PC-9 (cell line): Measurements from ENCODE around the gene SLC30A1. TPM values are rescaled to one million over a fixed set of nuclear protein-coding genes. Genes with fewer than 3 reads are reported as not detected.

Experiments used
- BruUV-seq: library from RNA; stranded (reverse); fragments of 400-500 nt; replicated peaks from 2 replicates; lab custom pipeline; 2021; lab: Mats Ljungman, UMichigan
- CTCF ChIA-PET: fragments of 300-600 bp; sonication (Branson Sonifier 250); formaldehyde crosslinking; loops from one replicate; lab custom pipeline; 2022; ENCODE audit warnings: antibody characterized with exemption; lab: Charles Lee
- POLR2A ChIA-PET: fragments of 300-600 bp; sonication (Branson Sonifier 250); formaldehyde crosslinking; loops from one replicate; lab custom pipeline; 2022; ENCODE audit warnings: antibody characterized with exemption; ENCODE audit not compliant: unreplicated experiment; lab: Charles Lee
- DNase-seq, 2 experiments: peaks; one replicate each; pipeline versions ENCODE4 v3.0.0 to v3.0.0-alpha.2; 2015 to 2022; ENCODE audit warnings: mixed read lengths in 1 of 2
- H2AFZ ChIP-seq: fragments of 200-600 bp; sonication (generic); 2 replicates; pipeline ENCODE4 v1.8.1; 2017; ENCODE audit warnings: antibody characterized with exemption
- H3F3A ChIP-seq: fragments of 200-600 bp; sonication (generic); 2 replicates; pipeline ENCODE4 v1.8.1; 2017; ENCODE audit warnings: antibody characterized with exemption, mild to moderate bottlenecking, low read depth; ENCODE audit not compliant: insufficient read depth
- H3K27ac ChIP-seq: fragments of 200-600 bp; sonication (generic); 2 replicates; pipeline ENCODE4 v1.6.1; 2016; ENCODE audit warnings: mixed run types
- H3K27me3 ChIP-seq: fragments of 200-600 bp; sonication (generic); 2 replicates; pipeline ENCODE4 v1.6.1; 2016; ENCODE audit warnings: low read depth, mixed run types; ENCODE audit not compliant: insufficient read depth
- H3K36me3 ChIP-seq: fragments of 200-600 bp; sonication (generic); 2 replicates; pipeline ENCODE4 v1.6.1; 2016; ENCODE audit warnings: low read depth, mixed run types
- H3K4me1 ChIP-seq: fragments of 200-600 bp; sonication (generic); replicated peaks from 2 replicates; pipeline ENCODE4 v1.6.1; 2016; ENCODE audit warnings: mixed run types; ENCODE audit not compliant: insufficient read depth
- H3K4me2 ChIP-seq: fragments of 200-600 bp; sonication (generic); 2 replicates; pipeline ENCODE4 v1.6.1; 2017; ENCODE audit warnings: mixed run types
- H3K4me3 ChIP-seq: fragments of 200-600 bp; sonication (generic); 2 replicates; pipeline ENCODE4 v1.6.1; 2016; ENCODE audit warnings: mixed run types
- H3K79me2 ChIP-seq: fragments of 200-600 bp; sonication (generic); 2 replicates; pipeline ENCODE4 v1.6.1; 2017; ENCODE audit warnings: low read depth, mixed run types
- H3K9me2 ChIP-seq: fragments of 200-600 bp; sonication (generic); 2 replicates; pipeline ENCODE4 v1.8.1; 2017; ENCODE audit warnings: mild to moderate bottlenecking; ENCODE audit not compliant: insufficient read depth
- H3K9me3 ChIP-seq: fragments of 200-600 bp; sonication (generic); 2 replicates; pipeline ENCODE4 v1.8.1; 2016; ENCODE audit warnings: low read depth; ENCODE audit not compliant: insufficient read depth
- H4K20me1 ChIP-seq: fragments of 200-600 bp; sonication (generic); 2 replicates; pipeline ENCODE4 v1.8.1; 2017; ENCODE audit not compliant: insufficient read depth
- EZH2 ChIP-seq: fragments of 200-600 bp; sonication (generic); IDR thresholded peaks from 2 replicates; pipeline ENCODE4 v1.8.0; 2017; ENCODE audit warnings: antibody characterized with exemption, low read depth
- intact Hi-C: fragments of 100-400 bp; cut with micrococcal nuclease; formaldehyde crosslinking; loops from one replicate; pipeline ENCODE4 v1.10.0; 2022; ENCODE audit not compliant: unreplicated experiment
- total RNA-seq: library from RNA; stranded (reverse); gene quantifications from 2 replicates; pipeline ENCODE4 v1.2.3, GENCODE V29; 2021
- TF ChIP-seq, protein P1 (sequence below): fragments of 200-600 bp; sonication (generic); conservative IDR thresholded peaks from 2 replicates; pipeline ENCODE4 v1.6.1; 2017; ENCODE audit warnings: mixed run types, antibody characterized with exemption, mild to moderate bottlenecking, moderate library complexity

The SLC30A1 gene
- total RNA-seq, 1 experiment from 2014 or later, result 27.6 TPM

DNA sequence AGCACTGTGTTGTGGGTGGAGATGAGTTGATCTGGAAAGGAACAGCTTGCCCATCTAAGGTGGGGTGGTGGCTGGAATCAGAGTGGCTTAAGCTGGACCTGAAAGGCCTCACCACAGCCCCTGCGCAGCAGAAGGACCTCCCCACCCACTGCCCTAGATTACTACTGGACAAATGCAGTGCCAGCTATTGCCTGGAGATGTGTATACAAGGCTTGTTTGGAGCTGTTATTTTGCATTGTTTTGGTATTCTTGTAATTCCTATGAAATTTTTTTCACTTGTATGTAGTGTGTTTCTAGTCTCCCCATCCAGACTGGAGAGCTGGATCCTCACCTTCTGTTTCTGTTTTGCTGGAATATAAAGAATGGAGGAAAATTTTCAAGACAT is 1.3 kb upstream of the SLC30A1 start:
- no peak overlapping the region for H3K27ac ChIP-seq
- peaks cover 36% of the 10 kb centered on the region for H3K79me2 ChIP-seq
- TF ChIP-seq, protein P1, sequence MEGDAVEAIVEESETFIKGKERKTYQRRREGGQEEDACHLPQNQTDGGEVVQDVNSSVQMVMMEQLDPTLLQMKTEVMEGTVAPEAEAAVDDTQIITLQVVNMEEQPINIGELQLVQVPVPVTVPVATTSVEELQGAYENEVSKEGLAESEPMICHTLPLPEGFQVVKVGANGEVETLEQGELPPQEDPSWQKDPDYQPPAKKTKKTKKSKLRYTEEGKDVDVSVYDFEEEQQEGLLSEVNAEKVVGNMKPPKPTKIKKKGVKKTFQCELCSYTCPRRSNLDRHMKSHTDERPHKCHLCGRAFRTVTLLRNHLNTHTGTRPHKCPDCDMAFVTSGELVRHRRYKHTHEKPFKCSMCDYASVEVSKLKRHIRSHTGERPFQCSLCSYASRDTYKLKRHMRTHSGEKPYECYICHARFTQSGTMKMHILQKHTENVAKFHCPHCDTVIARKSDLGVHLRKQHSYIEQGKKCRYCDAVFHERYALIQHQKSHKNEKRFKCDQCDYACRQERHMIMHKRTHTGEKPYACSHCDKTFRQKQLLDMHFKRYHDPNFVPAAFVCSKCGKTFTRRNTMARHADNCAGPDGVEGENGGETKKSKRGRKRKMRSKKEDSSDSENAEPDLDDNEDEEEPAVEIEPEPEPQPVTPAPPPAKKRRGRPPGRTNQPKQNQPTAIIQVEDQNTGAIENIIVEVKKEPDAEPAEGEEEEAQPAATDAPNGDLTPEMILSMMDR, result no peak
- TF ChIP-seq EZH2, result no peak
- BruUV-seq, result no TSS peak
- H3K4me2 ChIP-seq, result peak overlapping the region; percentile 84
- H3K36me3 ChIP-seq, result peaks cover 7% of the 10 kb centered on the region; the same call in 1 of the 2 replicates
- H3K9me3 ChIP-seq, result no peaks in the 10 kb centered on the region
- no peaks in the 10 kb centered on the region for H3K27me3 ChIP-seq
- intact Hi-C loops, result no loop called here
- H3F3A ChIP-seq, result peaks cover 9% of the 10 kb centered on the region; the same call in 1 of the 2 replicates
- H4K20me1 ChIP-seq, result peaks cover 7% of the 10 kb centered on the region; the same call in 1 of the 2 replicates
- peak overlapping the region; percentile 77; the same call in 1 of the 2 replicates for H3K4me3 ChIP-seq
- H2AFZ ChIP-seq, result no peak overlapping the region
- peaks cover 21% of the 10 kb centered on the region for H3K4me1 ChIP-seq
- POLR2A ChIA-PET, result interaction anchor here (0.7 to 0.8 kb wide), 2 partner anchors 64 to 1346 kb away, joined by 3 read pairs; no protein-coding TSS in a partner anchor
- CTCF ChIA-PET, result no interaction called here
- no peaks in the 10 kb centered on the region for H3K9me2 ChIP-seq
- DNase-seq, result no peak

DNA sequence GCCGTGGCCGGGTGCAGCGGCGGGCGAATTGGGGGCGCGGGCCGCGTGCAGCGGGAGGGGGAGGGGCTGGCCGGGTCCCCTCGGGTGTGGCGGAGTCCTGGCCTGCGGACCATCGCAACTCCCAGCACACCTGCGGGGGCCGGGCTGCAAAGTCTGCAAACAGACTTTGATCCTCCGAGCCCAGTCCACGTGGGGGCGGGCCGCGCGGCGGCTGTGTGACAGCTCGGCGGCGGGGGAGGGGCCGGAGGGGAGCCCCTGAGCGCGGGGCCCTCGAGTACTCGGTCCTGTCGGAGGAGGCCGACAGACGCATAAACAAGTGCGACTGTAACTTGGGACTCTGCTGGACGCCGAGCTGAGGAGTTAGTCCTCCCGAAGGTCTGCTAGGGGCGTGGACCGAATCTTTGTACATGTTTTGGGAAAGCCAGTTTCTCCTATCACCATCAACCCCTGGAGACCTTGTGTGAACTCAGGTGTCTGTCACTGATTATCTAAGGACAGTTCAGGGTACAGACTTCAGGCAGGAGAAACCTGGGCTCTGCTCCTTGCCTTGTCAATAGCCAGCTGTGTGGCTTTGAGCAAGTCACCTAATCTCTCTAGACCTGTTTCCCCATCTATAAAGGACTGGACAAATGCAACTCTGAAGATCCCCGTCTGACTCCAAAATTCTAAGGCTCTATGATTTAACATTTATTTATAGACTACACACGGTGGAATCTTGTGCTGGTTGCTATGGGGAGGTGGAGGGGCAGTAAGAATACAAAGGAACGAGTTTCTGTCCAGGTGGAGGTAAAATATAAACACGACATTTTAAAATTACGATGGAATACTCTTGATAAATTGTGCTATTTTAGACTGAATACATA is 710 bp upstream of the SLC30A1 start:
- Histone ChIP-seq H2AFZ (peak overlapping the region; percentile 29; the same call in 1 of the 2 replicates), H3K79me2 (peaks cover 42% of the 10 kb centered on the region), H3K4me2 (peak overlapping the region; percentile 84), H3F3A (peaks cover 11% of the 10 kb centered on the region; the same call in 1 of the 2 replicates), H3K9me3 (no peaks in the 10 kb centered on the region), H3K4me1 (peaks cover 27% of the 10 kb centered on the region), H3K9me2 (no peaks in the 10 kb centered on the region), H4K20me1 (peaks cover 7% of the 10 kb centered on the region; the same call in 1 of the 2 replicates), H3K4me3 (peak overlapping the region; percentile 77), H3K27ac (no peak overlapping the region), H3K27me3 (no peaks in the 10 kb centered on the region), H3K36me3 (peaks cover 13% of the 10 kb centered on the region)
- intact Hi-C loops, result loop anchor here (1.0 to 10.0 kb wide), 10 partner anchors 24 to 705 kb away; partner anchors contain the start of genes PPP2R5A and TRAF5
- DNase-seq, result peak; percentile 57 to 79
- TF ChIP-seq, protein P1, result no peak
- no peak for TF ChIP-seq EZH2
- TSS peak; percentile 44 for BruUV-seq
- POLR2A ChIA-PET, result interaction anchor here (0.5 to 1.1 kb wide), 6 partner anchors 13 to 1346 kb away, joined by 3 to 13 read pairs (median 6); no protein-coding TSS in a partner anchor
- CTCF ChIA-PET, result no interaction called here

DNA sequence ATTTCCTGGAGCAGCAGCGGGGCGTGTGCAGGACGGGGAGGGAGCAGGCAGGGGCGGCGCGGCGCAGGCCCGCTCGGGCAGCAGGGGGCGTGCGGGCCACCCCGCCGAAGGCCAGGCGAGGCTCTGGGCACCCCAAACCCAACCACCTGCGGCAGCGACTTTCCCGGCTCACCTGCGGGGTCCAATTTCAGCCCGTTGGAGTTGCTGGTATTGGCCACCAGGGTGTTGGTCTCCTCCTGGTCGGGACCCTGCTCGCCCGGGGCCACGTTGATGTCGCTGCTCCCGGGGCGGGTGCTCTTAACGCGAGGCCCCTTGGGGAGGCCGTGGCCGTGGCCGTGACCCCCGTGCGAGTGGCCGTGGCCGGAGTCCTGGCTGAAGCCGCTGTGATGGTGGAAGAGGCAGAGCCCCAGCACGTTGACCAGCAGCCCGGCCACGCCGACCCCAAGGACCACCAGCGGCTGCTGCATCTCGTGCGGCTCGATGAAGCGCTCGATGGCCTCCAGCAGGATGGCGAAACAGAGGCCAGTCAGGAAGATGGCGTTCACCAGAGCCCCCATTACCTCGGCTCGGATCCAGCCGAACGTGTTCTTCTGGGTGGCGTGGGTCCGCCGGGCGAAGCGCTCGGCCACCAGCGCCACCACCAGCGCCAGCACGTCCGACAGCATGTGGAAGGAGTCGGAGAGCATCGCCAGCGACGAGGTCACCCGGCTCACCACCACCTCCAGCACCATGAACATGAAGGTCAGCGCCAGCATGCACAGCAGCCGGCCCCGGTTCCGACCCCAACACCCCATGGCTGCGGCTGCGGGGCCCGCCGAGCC is 932 bp downstream of the SLC30A1 start:
- TF ChIP-seq, protein P1, result peak; percentile 79
- TF ChIP-seq EZH2, result no peak
- ChIA-PET CTCF (no interaction called here), POLR2A (interaction anchor here (0.6 to 1.1 kb wide), 4 partner anchors 39 to 64 kb away, joined by 3 to 13 read pairs (median 4); no protein-coding TSS in a partner anchor)
- peaks cover 43% of the 10 kb centered on the region for H3K4me1 ChIP-seq
- peak overlapping the region; percentile 76 for H2AFZ ChIP-seq
- H3K9me2 ChIP-seq, result no peaks in the 10 kb centered on the region
- H3K36me3 ChIP-seq, result peaks cover 29% of the 10 kb centered on the region
- peaks cover 59% of the 10 kb centered on the region for H3K79me2 ChIP-seq
- intact Hi-C loops, result loop anchor here (1.0 to 10.0 kb wide), 8 partner anchors 27 to 707 kb away; partner anchors contain the start of genes PPP2R5A and TRAF5
- H3K4me3 ChIP-seq, result peak overlapping the region; percentile 77
- peak overlapping the region; percentile 94 for H3K4me2 ChIP-seq
- no peaks in the 10 kb centered on the region for H3K27me3 ChIP-seq
- peaks cover 13% of the 10 kb centered on the region; the same call in 1 of the 2 replicates for H3F3A ChIP-seq
- BruUV-seq, result TSS peak; percentile 58
- H3K9me3 ChIP-seq, result no peaks in the 10 kb centered on the region
- H4K20me1 ChIP-seq, result peaks cover 7% of the 10 kb centered on the region; the same call in 1 of the 2 replicates
- DNase-seq, result peak; percentile 83 to 86
- peak overlapping the region; percentile 67 for H3K27ac ChIP-seq
